Measurements from ENCODE around the gene C1QTNF12. TPM values are rescaled to one million over a fixed set of nuclear protein-coding genes. Genes with fewer than 3 reads are reported as not detected.

Gene C1QTNF12
- polyA plus RNA-seq, 2 donors = 1.6 to 3.0 TPM

DNA sequence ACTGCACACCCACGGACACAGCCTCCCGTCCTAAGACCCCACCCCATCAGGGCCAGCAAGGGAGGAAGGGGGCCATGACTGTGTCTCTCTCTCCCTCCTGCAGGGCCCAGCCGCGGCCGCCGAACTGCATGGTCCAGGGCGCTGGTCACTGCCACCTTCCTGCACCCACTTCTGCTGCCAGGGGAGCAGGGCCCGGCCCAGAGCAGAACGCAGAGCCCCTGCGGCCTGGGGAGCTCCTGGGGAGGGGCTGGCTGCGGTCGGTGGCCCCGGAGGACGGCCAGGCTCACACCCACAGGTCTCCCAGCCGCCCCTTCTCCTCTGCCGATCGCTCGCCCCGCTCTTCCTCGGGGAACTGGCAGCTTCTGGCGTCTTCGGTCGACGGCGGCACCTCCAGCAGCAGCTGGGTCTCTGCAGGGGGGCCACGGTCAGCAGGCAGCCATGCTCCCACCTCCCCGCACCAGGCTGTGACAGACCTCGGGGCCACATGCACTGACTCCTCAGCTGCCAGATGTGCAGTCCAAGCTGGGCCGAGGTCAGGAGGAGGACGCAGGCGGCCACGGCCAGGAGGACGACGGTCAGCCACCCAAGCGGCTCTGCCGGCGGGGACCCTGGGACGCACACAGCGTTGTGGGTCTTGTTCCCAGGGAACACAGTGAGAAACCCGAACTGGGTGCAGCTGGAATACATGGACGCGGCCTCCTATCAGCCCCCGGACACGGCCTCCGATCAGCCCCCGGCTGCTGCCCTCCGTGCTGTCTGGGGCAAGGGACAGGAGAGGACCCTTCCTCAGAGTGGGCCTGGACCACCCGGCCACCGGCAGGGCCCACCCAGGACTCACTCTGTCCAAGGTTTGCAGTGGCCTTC lies 42.7 kb downstream of the C1QTNF12 start:
- Histone ChIP-seq H3K27me3 (ENCODE audit: control insufficient read depth in 1 of 2, insufficient read depth in 2 of 2, low read length in 2 of 2) (peaks cover 0 to 7% of the 10 kb centered on the region in 2 donors), H3K4me3 (ENCODE audit: low read depth in 1 of 2, low read length in 2 of 2) (no peak overlapping the region), H3K9me3 (ENCODE audit: control insufficient read depth in 2 of 2, insufficient read depth in 1 of 2, low read depth in 1 of 2, low read length in 1 of 2) (no peaks in the 10 kb centered on the region), H3K4me1 (ENCODE audit: control insufficient read depth in 2 of 2, insufficient read depth in 2 of 2, low read length in 1 of 2) (peaks cover 10 to 11% of the 10 kb centered on the region in 2 donors), H3K27ac (ENCODE audit: low read depth in 2 of 2, low read length in 1 of 2) (no peak overlapping the region), H3K36me3 (ENCODE audit: control insufficient read depth in 2 of 2, insufficient read depth in 2 of 2, low read length in 1 of 2) (no peaks in the 10 kb centered on the region)
- 74 to 78% methylated on average over 42 to 49 of the region's 49 CpGs for WGBS, 2 donors

DNA sequence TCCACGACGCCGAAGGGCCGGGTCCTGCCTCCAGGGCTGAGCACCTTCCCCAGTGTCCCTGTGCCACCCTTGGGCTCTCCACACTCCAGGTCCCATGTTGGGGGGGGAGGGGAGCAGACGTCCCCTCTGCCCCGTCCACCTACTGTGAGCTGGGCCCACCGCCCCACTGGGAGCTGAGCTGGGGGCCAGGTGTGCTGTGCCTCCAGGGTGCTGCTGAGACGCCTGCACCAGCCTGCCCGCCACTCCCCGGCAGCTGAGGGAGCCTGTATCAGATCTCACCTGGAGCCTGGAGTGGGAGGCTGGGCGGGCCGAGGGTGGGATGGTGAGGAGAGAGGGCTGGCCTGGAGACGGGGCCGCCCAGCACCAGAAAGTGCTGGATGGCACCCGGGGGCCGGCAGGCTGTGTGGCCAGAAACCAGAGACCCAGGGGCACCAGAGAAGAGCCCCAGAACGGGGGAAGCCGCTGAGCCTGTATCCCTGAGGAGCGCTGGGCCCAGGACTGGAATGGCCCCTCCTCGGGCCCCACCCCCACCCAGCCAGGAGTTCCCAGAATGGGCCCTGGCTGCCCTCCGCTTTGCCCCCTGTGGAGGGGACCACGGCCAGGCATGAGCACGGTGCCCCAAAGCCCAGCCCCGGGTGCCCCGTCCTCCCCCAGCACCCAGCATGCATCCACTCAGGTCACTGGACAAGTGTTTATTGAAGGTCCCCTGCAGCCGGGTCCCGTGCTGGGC lies 43.5 kb downstream of the C1QTNF12 start:
- no peak overlapping the region for H3K27ac ChIP-seq (ENCODE audit: low read depth in 2 of 2, low read length in 1 of 2)
- H3K9me3 ChIP-seq (ENCODE audit: control insufficient read depth in 2 of 2, insufficient read depth in 1 of 2, low read depth in 1 of 2, low read length in 1 of 2) = no peaks in the 10 kb centered on the region
- H3K4me3 ChIP-seq (ENCODE audit: low read depth in 1 of 2, low read length in 2 of 2) = no peak overlapping the region
- peaks cover 0 to 7% of the 10 kb centered on the region in 2 donors for H3K27me3 ChIP-seq (ENCODE audit: control insufficient read depth in 1 of 2, insufficient read depth in 2 of 2, low read length in 2 of 2)
- 52 to 71% methylated on average over 25 to 27 of the region's 27 CpGs for WGBS, 2 donors
- no peaks in the 10 kb centered on the region for H3K36me3 ChIP-seq (ENCODE audit: control insufficient read depth in 2 of 2, insufficient read depth in 2 of 2, low read length in 1 of 2)
- H3K4me1 ChIP-seq (ENCODE audit: control insufficient read depth in 2 of 2, insufficient read depth in 2 of 2, low read length in 1 of 2) = peaks cover 6 to 8% of the 10 kb centered on the region in 2 donors

DNA sequence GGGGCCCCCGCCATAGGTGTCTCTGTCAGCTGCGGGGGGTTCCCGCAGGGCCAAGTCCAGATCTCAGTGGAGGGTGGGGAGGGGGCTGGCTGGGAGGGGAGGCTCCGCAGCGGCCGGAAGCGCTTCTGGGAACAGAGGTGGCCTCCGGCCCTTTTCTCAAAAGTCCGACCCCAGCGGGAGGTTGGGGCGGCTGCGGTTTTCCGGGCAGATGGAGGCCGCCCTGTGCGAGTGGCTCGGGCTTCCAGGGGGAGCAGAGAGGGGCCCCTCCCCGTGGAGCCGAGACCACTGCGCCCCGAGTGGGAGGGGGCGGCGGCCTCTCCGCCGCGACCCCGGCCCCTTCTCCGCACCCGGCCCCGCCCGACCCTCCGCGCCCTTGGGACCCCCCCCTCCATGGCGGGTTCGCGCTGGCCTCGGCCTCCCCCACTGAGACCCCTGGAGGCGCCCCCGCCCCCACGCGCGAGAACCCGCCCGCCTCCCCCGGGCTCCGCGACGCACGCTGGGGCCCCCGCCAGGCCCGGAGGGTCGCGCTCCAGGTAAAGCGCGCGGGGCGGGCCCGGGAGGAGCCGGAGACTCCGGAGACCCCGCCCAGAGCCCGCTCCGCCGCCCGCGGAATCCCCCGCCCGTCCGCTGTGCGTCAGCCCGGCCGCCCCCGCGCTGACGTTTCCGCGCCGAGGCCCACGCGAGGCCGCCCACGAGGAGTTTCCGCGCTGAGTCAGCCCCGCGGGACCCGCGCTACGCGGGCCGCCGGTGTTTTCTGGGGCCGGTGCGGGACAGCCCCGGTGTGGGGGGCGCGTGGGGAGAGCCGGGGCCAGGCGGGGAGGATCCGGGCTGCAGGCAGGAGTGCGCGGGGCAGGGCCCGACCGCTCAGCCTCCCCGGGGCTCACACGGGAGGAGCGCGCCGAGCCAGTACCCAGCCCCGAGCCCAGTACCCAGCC lies 45.4 kb downstream of the C1QTNF12 start:
- no peaks in the 10 kb centered on the region for H3K9me3 ChIP-seq (ENCODE audit: control insufficient read depth in 2 of 2, insufficient read depth in 1 of 2, low read depth in 1 of 2, low read length in 1 of 2)
- no peaks in the 10 kb centered on the region for H3K36me3 ChIP-seq (ENCODE audit: control insufficient read depth in 2 of 2, insufficient read depth in 2 of 2, low read length in 1 of 2)
- peaks cover 0 to 7% of the 10 kb centered on the region in 2 donors for H3K27me3 ChIP-seq (ENCODE audit: control insufficient read depth in 1 of 2, insufficient read depth in 2 of 2, low read length in 2 of 2)
- H3K4me3 ChIP-seq (ENCODE audit: low read depth in 1 of 2, low read length in 2 of 2) = peak overlapping the region; percentile 24 to 35
- peaks cover under 1 to 3% of the 10 kb centered on the region in 2 donors for H3K4me1 ChIP-seq (ENCODE audit: control insufficient read depth in 2 of 2, insufficient read depth in 2 of 2, low read length in 1 of 2)
- 2% methylated on average over 47 to 109 of the region's 109 CpGs for WGBS, 2 donors
- H3K27ac ChIP-seq (ENCODE audit: low read depth in 2 of 2, low read length in 1 of 2) = no peak overlapping the region

DNA sequence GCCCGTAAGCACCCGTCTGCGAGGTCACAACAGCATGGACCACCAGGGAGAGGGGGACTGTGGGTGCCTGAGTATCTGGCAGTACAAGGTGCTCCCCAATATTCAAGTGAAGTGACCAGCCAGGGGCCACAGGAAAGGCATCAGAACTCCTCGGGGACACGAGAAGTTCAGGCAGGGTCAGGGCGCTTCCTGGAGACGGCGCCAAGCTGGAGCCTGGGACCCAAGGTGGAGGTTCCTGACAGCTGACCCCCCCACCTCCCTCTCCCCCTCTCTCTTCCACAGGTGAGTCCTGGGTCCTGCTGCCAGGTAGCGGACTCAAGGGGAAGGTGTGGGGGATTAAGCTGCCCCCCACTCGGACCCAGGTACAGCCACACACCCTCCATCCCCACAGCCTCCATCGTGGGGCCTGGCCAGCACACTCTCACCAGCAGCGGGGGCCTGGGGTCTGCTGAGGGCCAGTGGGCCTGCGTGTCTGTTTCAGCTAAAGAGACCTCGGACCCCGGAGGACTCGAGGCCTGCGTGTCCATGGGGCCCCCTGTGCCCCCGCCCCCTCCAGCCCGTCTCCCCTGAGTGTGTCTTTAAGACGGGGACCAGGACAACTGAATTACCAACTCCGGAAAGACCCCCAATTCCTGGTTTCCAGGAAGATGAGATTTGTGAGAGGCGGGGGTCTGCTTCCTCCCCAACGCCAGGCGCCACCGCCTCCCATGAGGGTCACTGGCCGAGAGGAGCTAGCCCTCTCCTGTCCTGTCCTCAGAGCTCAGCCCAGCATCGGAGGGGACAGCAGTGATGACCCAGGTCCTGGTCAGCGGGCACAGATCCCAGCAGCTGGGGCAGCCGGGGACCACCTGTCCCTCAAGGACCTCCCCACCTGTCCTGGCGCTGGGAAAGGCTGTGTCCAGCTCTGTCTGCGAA lies 46.3 kb downstream of the C1QTNF12 start:
- Histone ChIP-seq H3K4me1 (ENCODE audit: control insufficient read depth in 2 of 2, insufficient read depth in 2 of 2, low read length in 1 of 2) (no peaks in the 10 kb centered on the region), H3K27me3 (ENCODE audit: control insufficient read depth in 1 of 2, insufficient read depth in 2 of 2, low read length in 2 of 2) (peaks cover 0 to 7% of the 10 kb centered on the region in 2 donors), H3K36me3 (ENCODE audit: control insufficient read depth in 2 of 2, insufficient read depth in 2 of 2, low read length in 1 of 2) (no peaks in the 10 kb centered on the region), H3K27ac (ENCODE audit: low read depth in 2 of 2, low read length in 1 of 2) (no peak overlapping the region), H3K4me3 (ENCODE audit: low read depth in 1 of 2, low read length in 2 of 2) (no peak overlapping the region), H3K9me3 (ENCODE audit: control insufficient read depth in 2 of 2, insufficient read depth in 1 of 2, low read depth in 1 of 2, low read length in 1 of 2) (no peaks in the 10 kb centered on the region)
- 73 to 81% methylated on average over 27 to 31 of the region's 31 CpGs for WGBS, 2 donors

DNA sequence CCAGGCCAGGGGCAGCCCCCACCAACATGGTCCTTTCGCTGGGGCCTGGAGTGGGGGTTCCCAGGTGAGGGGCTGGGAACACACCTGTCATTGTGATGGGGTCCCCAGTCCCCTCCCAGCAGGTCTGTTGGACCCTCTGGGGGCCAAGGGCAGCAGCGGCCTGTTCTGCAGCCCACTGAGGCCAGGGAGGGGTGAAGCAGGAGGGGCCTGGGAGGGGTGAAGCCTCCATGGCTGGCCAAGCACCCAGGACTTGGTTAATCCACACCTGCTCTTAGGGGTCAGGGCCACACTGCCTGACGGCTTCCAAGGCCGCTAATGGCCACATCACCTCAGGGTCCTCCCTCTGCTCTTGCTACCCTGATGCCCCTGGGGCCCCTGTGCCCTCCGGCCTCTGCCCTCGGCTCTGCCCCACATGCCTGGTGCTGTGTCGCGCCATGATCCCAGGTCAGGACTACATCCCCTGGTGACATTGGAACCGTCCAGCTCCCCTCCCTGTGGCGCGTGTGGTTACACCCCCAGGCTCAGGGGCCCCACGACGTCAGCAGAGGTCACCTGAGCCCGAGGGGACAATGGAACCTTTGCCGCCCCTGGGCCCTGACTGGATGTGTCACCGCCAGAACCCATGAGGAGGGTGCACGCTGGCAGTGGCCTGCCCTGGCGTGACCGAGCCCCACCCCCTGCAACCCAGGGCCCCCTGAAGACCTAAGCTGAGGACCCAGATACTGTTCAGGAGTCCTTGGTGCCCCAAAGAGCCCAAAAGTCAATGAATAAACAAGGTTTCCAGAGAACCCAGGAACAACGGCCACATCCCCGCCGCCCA lies 47.2 kb downstream of the C1QTNF12 start:
- Histone ChIP-seq H3K9me3 (ENCODE audit: control insufficient read depth in 2 of 2, insufficient read depth in 1 of 2, low read depth in 1 of 2, low read length in 1 of 2) (no peaks in the 10 kb centered on the region), H3K27ac (ENCODE audit: low read depth in 2 of 2, low read length in 1 of 2) (no peak overlapping the region), H3K4me1 (ENCODE audit: control insufficient read depth in 2 of 2, insufficient read depth in 2 of 2, low read length in 1 of 2) (no peaks in the 10 kb centered on the region), H3K27me3 (ENCODE audit: control insufficient read depth in 1 of 2, insufficient read depth in 2 of 2, low read length in 2 of 2) (peaks cover 0 to 7% of the 10 kb centered on the region in 2 donors), H3K4me3 (ENCODE audit: low read depth in 1 of 2, low read length in 2 of 2) (no peak overlapping the region), H3K36me3 (ENCODE audit: control insufficient read depth in 2 of 2, insufficient read depth in 2 of 2, low read length in 1 of 2) (no peaks in the 10 kb centered on the region)
- WGBS, 2 donors = 82 to 84% methylated on average over 22 of the region's 22 CpGs

DNA sequence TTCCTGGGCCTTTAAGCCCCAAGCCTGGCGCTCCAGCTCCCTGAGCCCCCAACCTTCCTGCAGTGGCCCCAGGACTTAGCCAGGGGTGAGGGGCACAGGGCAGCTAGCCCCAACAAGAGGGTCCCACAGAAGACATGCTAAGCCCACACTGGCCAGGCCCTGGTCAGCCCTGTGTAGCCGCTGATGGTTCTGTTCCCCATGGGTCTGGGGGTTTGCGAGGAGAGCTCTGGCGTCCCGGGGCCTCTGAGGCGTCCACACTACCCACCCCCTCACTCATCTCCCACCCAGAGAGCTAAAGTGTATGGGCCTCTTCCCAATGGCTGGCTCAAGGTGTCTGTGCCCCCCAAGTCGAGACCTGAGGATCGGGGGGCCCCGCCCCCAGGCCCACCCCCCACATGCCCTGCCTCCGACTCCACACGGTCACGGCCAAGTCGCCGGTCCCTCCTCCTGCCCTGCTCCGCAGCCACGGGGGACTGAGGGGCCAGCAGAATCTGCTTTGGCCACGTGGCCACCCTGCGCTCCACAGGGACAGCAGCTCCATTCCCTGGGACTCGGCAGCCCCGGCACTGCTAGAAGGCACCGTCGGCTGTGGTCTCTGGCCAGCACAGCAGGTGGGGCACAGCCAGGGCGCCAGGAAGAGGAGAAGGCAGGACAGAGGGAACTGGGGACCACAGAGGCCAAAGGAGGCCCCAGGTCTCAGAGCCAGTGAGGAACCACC lies 47.9 kb downstream of the C1QTNF12 start:
- Histone ChIP-seq H3K9me3 (ENCODE audit: control insufficient read depth in 2 of 2, insufficient read depth in 1 of 2, low read depth in 1 of 2, low read length in 1 of 2) (no peaks in the 10 kb centered on the region), H3K36me3 (ENCODE audit: control insufficient read depth in 2 of 2, insufficient read depth in 2 of 2, low read length in 1 of 2) (no peaks in the 10 kb centered on the region)
- WGBS, 2 donors = 76 to 81% methylated on average over 23 of the region's 23 CpGs

DNA sequence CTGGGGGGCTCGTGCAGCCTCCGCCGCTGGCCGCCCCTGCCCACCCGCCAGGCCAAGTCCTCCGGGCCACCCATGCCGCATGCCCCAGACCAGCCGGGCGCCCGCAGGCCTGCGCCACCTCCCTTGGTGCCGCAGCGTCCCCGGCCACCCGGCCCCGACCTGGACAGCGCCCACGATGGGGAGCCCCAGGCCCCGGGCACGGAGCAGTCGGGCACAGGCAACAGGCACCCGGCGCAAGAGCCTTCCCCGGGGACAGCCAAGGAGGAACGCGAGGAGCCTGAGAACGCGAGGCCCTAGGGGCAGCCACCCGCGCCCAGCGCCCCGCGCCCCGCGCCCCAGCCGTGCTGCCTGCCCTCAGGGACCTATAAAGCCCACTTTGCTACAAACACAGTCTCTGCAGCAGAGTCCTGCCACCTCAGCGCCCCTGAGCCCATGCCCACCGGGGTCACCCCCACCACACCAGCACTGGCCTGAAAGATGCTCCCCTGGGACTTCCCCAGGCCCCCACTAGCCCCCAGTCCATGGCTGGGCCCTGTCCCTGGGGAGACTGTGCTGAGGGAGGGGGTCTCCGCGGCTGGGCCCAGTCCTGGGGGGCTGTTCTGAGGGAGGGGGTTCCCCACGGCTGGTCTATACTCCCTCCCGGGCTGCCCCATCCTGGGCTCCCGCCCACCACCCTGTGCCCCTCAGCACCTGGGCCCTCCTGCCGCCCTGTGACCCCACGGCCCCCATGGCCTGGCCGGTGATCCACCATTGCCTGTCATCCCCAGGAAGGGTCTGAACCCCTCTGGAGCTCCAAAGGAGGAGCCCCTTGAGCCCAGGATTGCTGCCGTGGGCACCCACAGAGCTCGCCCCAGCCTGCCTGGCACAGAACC lies 48.7 kb downstream of the C1QTNF12 start:
- H3K4me1 ChIP-seq (ENCODE audit: control insufficient read depth in 2 of 2, insufficient read depth in 2 of 2, low read length in 1 of 2) = no peaks in the 10 kb centered on the region
- no peaks in the 10 kb centered on the region for H3K36me3 ChIP-seq (ENCODE audit: control insufficient read depth in 2 of 2, insufficient read depth in 2 of 2, low read length in 1 of 2)
- 91 to 93% methylated on average over 45 to 48 of the region's 48 CpGs for WGBS, 2 donors
- peaks cover 0 to 7% of the 10 kb centered on the region in 2 donors for H3K27me3 ChIP-seq (ENCODE audit: control insufficient read depth in 1 of 2, insufficient read depth in 2 of 2, low read length in 2 of 2)
- H3K4me3 ChIP-seq (ENCODE audit: low read depth in 1 of 2, low read length in 2 of 2) = no peak overlapping the region
- H3K27ac ChIP-seq (ENCODE audit: low read depth in 2 of 2, low read length in 1 of 2) = no peak overlapping the region
- no peaks in the 10 kb centered on the region for H3K9me3 ChIP-seq (ENCODE audit: control insufficient read depth in 2 of 2, insufficient read depth in 1 of 2, low read depth in 1 of 2, low read length in 1 of 2)

More for the DNA sequence above, 47.9 kb downstream of the C1QTNF12 start:
- Histone ChIP-seq H3K27ac (ENCODE audit: low read depth in 2 of 2, low read length in 1 of 2) (no peak overlapping the region), H3K27me3 (ENCODE audit: control insufficient read depth in 1 of 2, insufficient read depth in 2 of 2, low read length in 2 of 2) (peaks cover 0 to 7% of the 10 kb centered on the region in 2 donors), H3K4me1 (ENCODE audit: control insufficient read depth in 2 of 2, insufficient read depth in 2 of 2, low read length in 1 of 2) (no peaks in the 10 kb centered on the region), H3K4me3 (ENCODE audit: low read depth in 1 of 2, low read length in 2 of 2) (no peak overlapping the region)
